ENCODE data around the gene CSMD2. TPM values are rescaled to one million over a fixed set of nuclear protein-coding genes. Genes with fewer than 3 reads are reported as not detected.

CSMD2 gene
- total and polyA plus RNA-seq, 8 donors, result 0.20 to 0.81 (median 0.47) TPM

- intact Hi-C loops (cut with DNase I), result no loop called here
- TF ChIP-seq CTCF (IDR thresholded peaks at IDR 0.05), result no peak
- no peaks in the 10 kb centered on the region for H3K4me1 ChIP-seq
- peaks cover 0 to 8% of the 10 kb centered on the region in 2 donors for H3K27me3 ChIP-seq
- H3K27ac ChIP-seq, result no peak overlapping the region
- no peaks in the 10 kb centered on the region for H3K36me3 ChIP-seq
- H3K4me3 ChIP-seq, result no peak overlapping the region
- no peak for DNase-seq
- H3K9me3 ChIP-seq, result peaks cover 0 to 28% of the 10 kb centered on the region in 2 donors
- ATAC-seq, result no peak
Measured at GRCh38 chr1:34115233-34115632, 49.8 kb downstream of the CSMD2 start.

DNA sequence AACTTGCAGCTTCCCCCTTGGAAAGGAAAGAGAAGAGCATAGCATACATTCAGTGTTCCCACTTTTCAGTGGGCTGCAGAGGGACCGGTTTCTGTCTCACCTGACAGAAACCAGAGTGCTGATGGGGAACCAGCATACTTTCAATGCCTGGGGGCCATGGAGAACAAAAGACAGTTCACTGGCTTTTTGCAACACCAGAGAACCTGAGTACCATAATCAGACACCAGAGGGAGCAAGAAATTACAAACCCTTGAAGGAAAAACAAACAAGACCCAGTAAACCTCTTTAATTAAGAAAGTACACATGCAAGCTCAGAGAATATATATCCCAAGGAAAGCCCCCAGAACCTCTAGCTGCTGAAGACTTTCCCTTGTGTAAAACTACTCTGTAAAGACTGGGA is 51.1 kb downstream of the CSMD2 start:
- no peak for TF ChIP-seq CTCF (IDR thresholded peaks at IDR 0.05)
- Histone ChIP-seq H3K27me3 (peaks cover 0 to 8% of the 10 kb centered on the region in 2 donors), H3K9me3 (peaks cover 0 to 26% of the 10 kb centered on the region in 2 donors), H3K4me1 (no peaks in the 10 kb centered on the region), H3K36me3 (no peaks in the 10 kb centered on the region), H3K4me3 (no peak overlapping the region), H3K27ac (no peak overlapping the region)
- peak in 1 of 4 donors; percentile 1 for DNase-seq
- intact Hi-C loops (cut with DNase I), result no loop called here
- peak; percentile 26 for ATAC-seq

GRCh38 chr1:34113362-34113761 is 51.7 kb downstream of the CSMD2 start:
- Histone ChIP-seq H3K27ac (no peak overlapping the region), H3K36me3 (no peaks in the 10 kb centered on the region), H3K9me3 (peaks cover 0 to 22% of the 10 kb centered on the region in 2 donors), H3K4me3 (no peak overlapping the region), H3K4me1 (no peaks in the 10 kb centered on the region), H3K27me3 (peaks cover 0 to 8% of the 10 kb centered on the region in 2 donors)
- no peak for TF ChIP-seq CTCF (IDR thresholded peaks at IDR 0.05)
- DNase-seq (no peak), ATAC-seq (no peak)
- intact Hi-C loops (cut with DNase I), result no loop called here

GRCh38 chr1:34108711-34109110 is 56.3 kb downstream of the CSMD2 start:
- H3K4me3 ChIP-seq, result no peak overlapping the region
- DNase-seq (no peak), ATAC-seq (no peak)
- no peak for TF ChIP-seq CTCF (IDR thresholded peaks at IDR 0.05)
- no peaks in the 10 kb centered on the region for H3K36me3 ChIP-seq
- H3K27me3 ChIP-seq, result peaks cover 0 to 22% of the 10 kb centered on the region in 2 donors
- no peak overlapping the region for H3K27ac ChIP-seq
- intact Hi-C loops (cut with DNase I), result no loop called here
- no peaks in the 10 kb centered on the region for H3K9me3 ChIP-seq
- no peaks in the 10 kb centered on the region for H3K4me1 ChIP-seq

GRCh38 chr1:34108269-34108668 is 56.8 kb downstream of the CSMD2 start:
- H3K4me1 ChIP-seq, result no peaks in the 10 kb centered on the region
- H3K4me3 ChIP-seq, result no peak overlapping the region
- no peak for DNase-seq
- no peaks in the 10 kb centered on the region for H3K36me3 ChIP-seq
- no peak overlapping the region for H3K27ac ChIP-seq
- H3K9me3 ChIP-seq, result no peaks in the 10 kb centered on the region
- ATAC-seq, result no peak
- intact Hi-C loops (cut with DNase I), result no loop called here
- TF ChIP-seq CTCF (IDR thresholded peaks at IDR 0.05), result no peak
- H3K27me3 ChIP-seq, result peaks cover 0 to 22% of the 10 kb centered on the region in 2 donors
